RWPE2 (cell line): ENCODE measurements around the gene CA9.

Source experiments
- ATAC-seq: fragments of 200-7000 bp; cut with Tn5 transposase; 3 replicates; pipeline ENCODE4 v1.9.1; 2021; ENCODE audit warnings: low read depth
- DNase-seq: peaks from one replicate; pipeline ENCODE4 v3.0.0-alpha.2; 2020; ENCODE audit warnings: low spot score
- H3K27ac ChIP-seq: fragments of 450-650 bp; 2 replicates; pipeline ENCODE4 v1.5.1; 2017; ENCODE audit warnings: mild to moderate bottlenecking; ENCODE audit not compliant: poor library complexity, severe bottlenecking
- H3K27me3 ChIP-seq: fragments of 250-450 bp; sonication (Bioruptor Pico); 2 replicates; pipeline ENCODE4 v1.5.1; 2021; ENCODE audit warnings: mild to moderate bottlenecking, moderate library complexity; ENCODE audit not compliant: insufficient read depth, poor library complexity, severe bottlenecking
- H3K36me3 ChIP-seq: fragments of 250-450 bp; sonication (Bioruptor Pico); 2 replicates; pipeline ENCODE4 v1.5.1; 2020; ENCODE audit warnings: low read depth, mild to moderate bottlenecking, moderate library complexity
- H3K4me1 ChIP-seq: fragments of 250-450 bp; sonication (Bioruptor Pico); 2 replicates; pipeline ENCODE4 v1.5.1; 2021; ENCODE audit warnings: mild to moderate bottlenecking, moderate library complexity; ENCODE audit not compliant: insufficient read depth, poor library complexity, severe bottlenecking
- H3K4me3 ChIP-seq: fragments of 250-450 bp; sonication (Bioruptor Pico); 2 replicates; pipeline ENCODE4 v1.5.1; 2021; ENCODE audit warnings: mild to moderate bottlenecking, moderate library complexity; ENCODE audit not compliant: severe bottlenecking
- H3K9me3 ChIP-seq: fragments of 250-450 bp; sonication (Bioruptor Pico); 2 replicates; pipeline ENCODE4 v1.5.1; 2021; ENCODE audit warnings: mild to moderate bottlenecking, moderate library complexity; ENCODE audit not compliant: severe bottlenecking
- CTCF ChIP-seq: fragments of 450-650 bp; IDR thresholded peaks from one replicate; pipeline ENCODE4 v1.5.1; 2017; ENCODE audit warnings: mild to moderate bottlenecking, moderate library complexity; ENCODE audit not compliant: poor library complexity, severe bottlenecking

Gene CA9

GRCh38 chr9:35689542-35690293 lies 16.0 kb downstream of the CA9 start, which contains the start of gene TPM2:
TSS of gene TPM2 (minus strand) at chr9:35689925. CDS start at chr9:35689817, 108 bp downstream.
- peak; percentile 70 for ATAC-seq
- no peaks in the 10 kb centered on the region for H3K27me3 ChIP-seq
- H3K9me3 ChIP-seq, result no peaks in the 10 kb centered on the region
- peak within 1 kb of the TSS; percentile 54 for H3K4me3 ChIP-seq
- H3K27ac ChIP-seq, result peak within 1 kb of the TSS; percentile 92
- peaks cover 14% of the 10 kb centered on the region for H3K4me1 ChIP-seq
- no peak for TF ChIP-seq CTCF
- no peak for DNase-seq
- H3K36me3 ChIP-seq, result peaks cover 38% of the 10 kb centered on the region

- H3K4me1 ChIP-seq, result peaks cover 14% of the 10 kb centered on the region
- ATAC-seq, result no peak; the same call in 2 of the 3 replicates
- peaks cover 33% of the 10 kb centered on the region for H3K36me3 ChIP-seq
- peak overlapping the region; percentile 54 for H3K4me3 ChIP-seq
- no peaks in the 10 kb centered on the region for H3K27me3 ChIP-seq
- peak overlapping the region; percentile 92 for H3K27ac ChIP-seq
- H3K9me3 ChIP-seq, result no peaks in the 10 kb centered on the region
- DNase-seq, result no peak
- TF ChIP-seq CTCF, result no peak
Observed at GRCh38 chr9:35690294-35690613, 16.5 kb downstream of the CA9 start.

GRCh38 chr9:35690614-35691333 lies 17.0 kb downstream of the CA9 start:
- no peaks in the 10 kb centered on the region for H3K9me3 ChIP-seq
- no peak for TF ChIP-seq CTCF
- H3K27me3 ChIP-seq, result no peaks in the 10 kb centered on the region
- no peak for DNase-seq
- H3K36me3 ChIP-seq, result peaks cover 31% of the 10 kb centered on the region
- peak overlapping the region; percentile 92 for H3K27ac ChIP-seq
- peak; percentile 32 for ATAC-seq
- H3K4me1 ChIP-seq, result peaks cover 14% of the 10 kb centered on the region
- peak overlapping the region; percentile 54 for H3K4me3 ChIP-seq

- TF ChIP-seq CTCF, result no peak
- no peaks in the 10 kb centered on the region for H3K27me3 ChIP-seq
- peak; percentile 1; the same call in 2 of the 3 replicates for ATAC-seq
- peaks cover 31% of the 10 kb centered on the region for H3K36me3 ChIP-seq
- H3K9me3 ChIP-seq, result no peaks in the 10 kb centered on the region
- H3K4me3 ChIP-seq, result peak overlapping the region; percentile 54
- H3K27ac ChIP-seq, result peak overlapping the region; percentile 92
- DNase-seq, result no peak
- H3K4me1 ChIP-seq, result peaks cover 14% of the 10 kb centered on the region
Observed at GRCh38 chr9:35691334-35691650, 17.6 kb downstream of the CA9 start.
